DOHH2 (cell line): ENCODE results near the gene CXCL5.

Experiments used
- H3F3A ChIP-seq: fragments of 200-600 bp; sonication (generic), shearing (Covaris generic); 2 replicates; pipeline ENCODE4 v1.6.0; 2016; ENCODE audit warnings: antibody characterized with exemption, mild to moderate bottlenecking; ENCODE audit not compliant: control insufficient read depth, insufficient read depth
- H3K27ac ChIP-seq: fragments of 200-600 bp; sonication (generic); 2 replicates; pipeline ENCODE4 v1.5.1; 2014; ENCODE audit warnings: low read depth, mild to moderate bottlenecking, low read length, moderate library complexity
- H3K27me3 ChIP-seq: fragments of 200-600 bp; sonication (generic); 2 replicates; pipeline ENCODE4 v1.6.1; 2014; ENCODE audit warnings: mild to moderate bottlenecking, low read length, mixed read lengths; ENCODE audit not compliant: control insufficient read depth
- H3K36me3 ChIP-seq: fragments of 200-600 bp; sonication (generic); 2 replicates; pipeline ENCODE4 v1.6.1; 2014; ENCODE audit warnings: mild to moderate bottlenecking, low read length, moderate library complexity, mixed read lengths; ENCODE audit not compliant: control insufficient read depth
- H3K4me1 ChIP-seq: fragments of 200-600 bp; sonication (generic); 2 replicates; pipeline ENCODE4 v1.6.1; 2014; ENCODE audit warnings: mild to moderate bottlenecking, low read length, mixed read lengths; ENCODE audit not compliant: control insufficient read depth
- H3K4me2 ChIP-seq: fragments of 200-600 bp; sonication (generic); 2 replicates; pipeline ENCODE4 v1.6.0; 2014; ENCODE audit warnings: mild to moderate bottlenecking, low read length, moderate library complexity
- H3K4me3 ChIP-seq: fragments of 200-600 bp; sonication (generic); 2 replicates; pipeline ENCODE4 v1.5.1; 2014; ENCODE audit warnings: mild to moderate bottlenecking, low read length, mixed read lengths
- H3K79me2 ChIP-seq: fragments of 200-600 bp; sonication (generic); 2 replicates; pipeline ENCODE4 v1.6.1; 2014; ENCODE audit warnings: mild to moderate bottlenecking, low read length, mixed read lengths; ENCODE audit not compliant: control insufficient read depth
- H3K9me2 ChIP-seq: fragments of 200-600 bp; sonication (generic); replicated peaks from 2 replicates; pipeline ENCODE4 v1.6.1; 2014; ENCODE audit warnings: mild to moderate bottlenecking, low read length, mixed read lengths; ENCODE audit not compliant: control insufficient read depth
- H3K9me3 ChIP-seq: fragments of 200-600 bp; sonication (generic); 2 replicates; pipeline ENCODE4 v1.6.1; 2014; ENCODE audit warnings: antibody characterized with exemption, low read length, mixed read lengths; ENCODE audit not compliant: control insufficient read depth, insufficient read depth
- H4K20me1 ChIP-seq: fragments of 200-600 bp; sonication (generic); 2 replicates; pipeline ENCODE4 v1.6.0; 2014; ENCODE audit warnings: low read depth, mild to moderate bottlenecking, antibody characterized with exemption, low read length, moderate library complexity; ENCODE audit not compliant: control insufficient read depth, insufficient read depth
- CTCF ChIP-seq: fragments of 200-600 bp; sonication (generic); IDR thresholded peaks from one replicate; pipeline ENCODE4 v1.5.1; 2014; ENCODE audit warnings: antibody characterized with exemption, mild to moderate bottlenecking, low read depth, low read length; ENCODE audit not compliant: poor library complexity, severe bottlenecking
- EZH2phosphoT487 ChIP-seq: fragments of 200-600 bp; sonication (generic); IDR thresholded peaks from 2 replicates; pipeline ENCODE4 v1.6.1; 2017; ENCODE audit warnings: borderline replicate concordance, mild to moderate bottlenecking, antibody characterized with exemption, low read length, moderate library complexity, mixed read lengths

The CXCL5 gene

DNA sequence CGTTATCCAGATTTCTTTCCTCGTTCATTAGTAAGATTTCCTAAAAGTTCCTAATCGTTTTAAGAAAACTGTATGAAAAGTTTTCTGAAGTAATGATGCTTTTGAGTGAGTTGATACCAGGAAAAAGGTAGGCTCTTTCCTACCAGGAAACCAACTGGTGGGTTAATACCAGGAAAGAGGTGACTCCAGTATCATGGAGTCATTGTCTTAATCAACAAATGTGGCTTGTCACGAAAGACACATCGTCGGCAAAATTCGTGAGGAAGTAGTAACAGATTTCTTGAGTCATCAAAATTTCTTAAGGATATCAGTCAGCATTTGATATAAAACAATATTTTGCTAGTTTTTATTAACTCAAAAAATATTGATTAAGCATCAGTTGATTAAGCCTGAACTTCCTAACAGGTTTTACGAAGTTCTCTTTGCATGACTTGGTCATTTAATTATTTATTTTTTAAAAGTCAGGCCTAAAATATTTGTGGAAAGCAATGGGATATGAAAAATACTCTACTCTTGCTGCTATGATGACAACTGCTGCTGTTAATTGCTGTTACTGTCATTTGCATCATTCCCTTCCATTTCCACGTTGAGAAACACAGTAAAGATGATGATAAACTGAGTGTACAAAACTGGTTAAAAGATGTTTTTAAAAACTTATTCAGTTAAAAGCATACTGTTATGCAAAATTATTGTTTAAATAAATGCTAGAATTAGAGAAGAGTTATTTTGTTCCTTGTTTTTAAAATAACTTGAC is 7.3 kb downstream of the CXCL5 start:
- H3K4me3 ChIP-seq = no peak overlapping the region
- no peaks in the 10 kb centered on the region; the same call in 1 of the 2 replicates for H3K27me3 ChIP-seq
- no peaks in the 10 kb centered on the region for H3K4me1 ChIP-seq
- H3K9me2 ChIP-seq = no peaks in the 10 kb centered on the region
- no peak overlapping the region for H3K4me2 ChIP-seq
- no peaks in the 10 kb centered on the region for H3K36me3 ChIP-seq
- H4K20me1 ChIP-seq = no peaks in the 10 kb centered on the region
- TF ChIP-seq EZH2phosphoT487 = no peak
- no peak for TF ChIP-seq CTCF
- no peaks in the 10 kb centered on the region for H3K79me2 ChIP-seq
- H3K9me3 ChIP-seq = no peaks in the 10 kb centered on the region
- no peak overlapping the region for H3K27ac ChIP-seq
- no peaks in the 10 kb centered on the region for H3F3A ChIP-seq

DNA sequence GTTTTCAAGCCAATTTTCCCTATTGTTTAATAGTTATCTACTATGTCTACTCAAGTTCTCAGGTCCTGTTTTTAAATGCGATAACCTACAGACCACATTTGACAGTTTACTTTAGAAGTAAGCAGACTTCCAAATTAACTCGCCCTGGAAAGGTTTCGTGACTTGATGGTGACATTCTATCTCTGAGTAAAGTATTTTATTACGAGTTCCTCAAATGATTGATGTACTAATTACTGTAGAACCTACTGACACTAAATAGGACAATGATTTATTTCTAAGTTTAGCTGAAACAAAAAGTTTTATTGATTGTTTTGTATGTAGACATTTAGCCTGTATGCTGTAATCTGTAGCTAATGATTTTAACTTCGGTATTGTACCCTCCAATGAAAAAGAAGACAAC is 8.5 kb downstream of the CXCL5 start:
- no peaks in the 10 kb centered on the region for H4K20me1 ChIP-seq
- no peaks in the 10 kb centered on the region for H3F3A ChIP-seq
- no peak overlapping the region for H3K4me3 ChIP-seq
- H3K27me3 ChIP-seq = no peaks in the 10 kb centered on the region; the same call in 1 of the 2 replicates
- H3K27ac ChIP-seq = no peak overlapping the region
- H3K4me2 ChIP-seq = no peak overlapping the region
- no peaks in the 10 kb centered on the region for H3K36me3 ChIP-seq
- TF ChIP-seq CTCF = no peak
- TF ChIP-seq EZH2phosphoT487 = no peak
- H3K79me2 ChIP-seq = no peaks in the 10 kb centered on the region
- H3K9me3 ChIP-seq = no peaks in the 10 kb centered on the region
- no peaks in the 10 kb centered on the region for H3K4me1 ChIP-seq
- H3K9me2 ChIP-seq = no peaks in the 10 kb centered on the region

GRCh38 chr4:73989031-73989430 is 9.4 kb downstream of the CXCL5 start:
- no peaks in the 10 kb centered on the region for H3K79me2 ChIP-seq
- no peaks in the 10 kb centered on the region; the same call in 1 of the 2 replicates for H3K27me3 ChIP-seq
- no peak overlapping the region for H3K4me2 ChIP-seq
- no peaks in the 10 kb centered on the region for H3K9me3 ChIP-seq
- no peak overlapping the region for H3K27ac ChIP-seq
- H3F3A ChIP-seq = no peaks in the 10 kb centered on the region
- H3K9me2 ChIP-seq = no peaks in the 10 kb centered on the region
- no peak overlapping the region for H3K4me3 ChIP-seq
- H3K36me3 ChIP-seq = no peaks in the 10 kb centered on the region
- TF ChIP-seq EZH2phosphoT487 = no peak
- no peak for TF ChIP-seq CTCF
- no peaks in the 10 kb centered on the region for H3K4me1 ChIP-seq
- H4K20me1 ChIP-seq = no peaks in the 10 kb centered on the region
